Renal pelvis (tissue), 4 donors: ENCODE data around the gene MOV10L1. TPM values are rescaled to one million over a fixed set of nuclear protein-coding genes. Genes with fewer than 3 reads are reported as not detected.
"Not testable (repeated sequence)": the region's sequence is repeated elsewhere in the genome, so short reads cannot be mapped to it uniquely, and the experiment has no call there.

Source experiments
- DNase-seq: peaks from one replicate; pipeline ENCODE4 v3.0.0-alpha.2; 2013
- polyA plus RNA-seq, 3 donors: library from polyadenylated mRNA; unstranded; fragments of 120-200 nt; gene quantifications; one replicate each; pipeline ENCODE4 v1.2.1, GENCODE V29; 2013; ENCODE audit not compliant: insufficient read length in 3 of 3

MOV10L1 gene
- polyA plus RNA-seq, 3 donors = 0.70 to 1.1 (median 0.95) TPM

DNA sequence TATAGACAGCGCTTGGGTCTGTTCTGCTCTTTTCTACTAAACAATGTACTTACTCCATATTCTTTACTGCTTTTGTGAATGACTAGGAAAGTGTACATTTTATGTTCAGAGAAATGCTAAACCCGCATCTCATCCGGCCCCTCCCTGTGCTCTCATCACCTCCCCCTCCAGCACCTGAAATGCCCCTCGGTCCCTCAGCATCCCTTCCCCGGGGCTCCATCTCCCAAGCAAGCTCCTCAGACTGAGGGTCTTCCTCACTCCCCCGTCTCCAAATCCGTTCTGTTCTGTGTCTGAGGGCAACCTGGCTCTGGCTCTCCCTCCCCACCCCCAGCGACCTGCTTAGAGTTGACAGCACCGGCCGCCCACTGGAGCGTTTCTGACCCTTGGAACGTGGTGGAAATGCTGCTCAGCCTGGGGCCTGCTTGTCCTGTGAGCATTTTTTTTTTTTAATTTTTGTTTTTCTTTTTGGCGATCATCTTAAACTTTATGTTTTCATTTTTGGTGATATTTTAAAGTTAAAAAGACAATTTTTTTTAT is 112.4 kb downstream of the MOV10L1 start:
- DNase-seq = no peak

DNA sequence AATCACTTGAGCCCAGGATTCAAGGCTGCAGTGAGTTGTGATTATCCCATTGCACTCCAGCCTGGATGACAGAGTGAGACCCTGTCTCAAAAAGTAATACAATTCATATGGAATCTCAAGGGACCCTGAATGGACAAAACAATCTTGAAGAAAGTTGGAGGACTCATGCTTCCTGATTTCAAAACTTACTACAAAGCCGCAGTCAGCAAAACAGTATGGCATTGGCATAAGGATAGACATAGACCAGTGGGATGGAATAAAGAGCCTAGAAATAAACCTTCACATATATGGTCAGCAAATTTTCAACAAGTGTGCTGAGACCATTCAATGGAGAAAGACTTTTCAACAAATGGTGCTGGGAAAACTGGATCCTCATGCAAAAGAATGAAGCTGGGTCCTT is 113.5 kb downstream of the MOV10L1 start:
- no peak for DNase-seq

DNA sequence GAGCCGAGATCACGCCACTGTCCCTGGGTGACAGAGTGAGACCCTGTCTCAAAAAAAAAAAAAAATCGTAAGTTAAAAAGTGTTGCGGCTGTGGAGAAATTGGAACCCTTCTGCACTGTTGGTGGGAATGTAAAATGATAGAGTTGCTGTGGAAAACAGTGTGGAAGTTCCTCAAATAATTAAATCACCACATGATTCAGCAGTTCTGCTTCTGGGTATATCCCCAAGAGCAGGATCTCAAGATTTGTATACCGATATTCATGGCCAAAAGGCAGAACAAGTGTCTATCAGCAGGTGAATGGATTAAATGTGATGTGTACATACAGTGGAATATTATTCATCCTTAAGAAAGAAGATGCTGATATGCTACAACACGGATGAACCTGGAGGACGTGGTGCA is 114.8 kb downstream of the MOV10L1 start:
- no peak for DNase-seq

DNA sequence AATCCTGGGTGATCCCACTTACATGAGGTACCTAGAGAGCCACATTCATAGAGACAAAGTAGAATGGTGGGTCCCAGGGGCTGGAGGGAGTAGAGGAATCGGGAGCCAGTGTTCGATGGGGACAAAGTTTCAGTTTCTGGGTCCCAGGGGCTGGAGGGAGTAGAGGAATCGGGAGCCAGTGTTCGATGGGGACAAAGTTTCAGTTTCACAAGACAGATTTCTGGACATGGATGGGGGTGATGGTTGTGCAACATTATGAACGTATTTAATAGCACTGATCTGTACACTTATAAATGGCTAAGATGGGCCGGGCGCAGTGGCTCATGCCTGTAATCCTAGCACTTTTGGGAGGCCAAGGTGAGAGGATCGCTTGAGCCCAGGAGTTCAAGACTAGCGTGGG is 115.2 kb downstream of the MOV10L1 start:
- DNase-seq = not testable (repeated sequence)

DNA sequence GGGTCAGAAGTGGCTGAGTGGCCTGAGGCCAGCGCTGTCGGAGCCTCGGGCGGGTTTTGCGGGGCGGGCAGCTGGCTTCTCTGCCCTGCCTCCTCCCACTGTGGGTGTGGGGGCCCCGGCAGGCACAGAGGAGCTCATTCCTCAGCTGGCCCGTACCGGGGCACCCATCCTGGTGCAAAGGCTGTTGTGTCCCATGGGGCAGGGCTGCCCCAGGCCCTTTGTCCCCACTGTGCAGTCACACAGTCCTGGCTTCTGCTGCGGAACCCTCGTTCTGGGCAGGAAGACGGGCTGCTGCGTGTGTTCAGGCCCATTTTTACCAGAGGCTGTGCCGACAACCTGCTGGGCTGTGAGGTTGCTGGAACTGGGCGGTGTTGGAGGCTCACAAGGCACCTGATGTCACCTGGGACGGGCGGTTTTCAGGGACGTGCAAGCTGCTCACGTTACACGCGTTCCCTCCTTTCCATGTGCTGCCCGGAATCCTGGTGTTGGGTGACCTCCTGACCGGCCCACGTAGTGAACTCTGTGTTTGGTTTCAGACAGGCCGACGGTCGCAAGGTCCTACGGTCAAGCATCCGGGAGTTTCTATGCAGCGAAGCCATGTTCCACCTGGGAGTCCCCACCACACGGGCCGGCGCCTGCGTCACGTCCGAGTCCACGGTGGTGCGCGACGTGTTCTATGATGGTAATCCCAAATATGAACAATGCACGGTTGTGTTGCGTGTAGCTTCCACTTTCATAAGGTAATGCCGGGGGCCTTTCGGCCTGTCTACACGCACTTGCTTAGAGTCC is 116.2 kb downstream of the MOV10L1 start:
- DNase-seq = no peak

DNA sequence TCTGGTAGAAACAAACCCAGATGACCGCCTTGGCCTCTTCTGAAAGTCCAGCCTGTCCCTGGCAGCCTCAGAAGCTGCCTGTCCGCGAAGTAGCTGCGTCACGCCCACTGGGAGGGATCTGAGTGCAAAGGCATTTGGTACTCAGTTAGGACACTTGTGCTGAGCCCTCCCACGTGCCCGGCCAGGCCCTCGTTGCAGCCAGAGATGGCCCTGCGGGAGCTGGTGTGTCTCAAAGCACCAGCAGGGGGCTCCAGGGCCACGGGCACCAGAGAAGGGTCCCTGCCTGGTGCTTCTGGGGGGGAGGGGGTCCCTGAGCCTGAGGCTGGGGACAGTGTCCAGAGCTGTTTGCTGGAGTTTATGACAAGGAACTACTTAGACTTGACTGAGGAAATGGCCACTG is 116.8 kb downstream of the MOV10L1 start:
- no peak for DNase-seq

DNA sequence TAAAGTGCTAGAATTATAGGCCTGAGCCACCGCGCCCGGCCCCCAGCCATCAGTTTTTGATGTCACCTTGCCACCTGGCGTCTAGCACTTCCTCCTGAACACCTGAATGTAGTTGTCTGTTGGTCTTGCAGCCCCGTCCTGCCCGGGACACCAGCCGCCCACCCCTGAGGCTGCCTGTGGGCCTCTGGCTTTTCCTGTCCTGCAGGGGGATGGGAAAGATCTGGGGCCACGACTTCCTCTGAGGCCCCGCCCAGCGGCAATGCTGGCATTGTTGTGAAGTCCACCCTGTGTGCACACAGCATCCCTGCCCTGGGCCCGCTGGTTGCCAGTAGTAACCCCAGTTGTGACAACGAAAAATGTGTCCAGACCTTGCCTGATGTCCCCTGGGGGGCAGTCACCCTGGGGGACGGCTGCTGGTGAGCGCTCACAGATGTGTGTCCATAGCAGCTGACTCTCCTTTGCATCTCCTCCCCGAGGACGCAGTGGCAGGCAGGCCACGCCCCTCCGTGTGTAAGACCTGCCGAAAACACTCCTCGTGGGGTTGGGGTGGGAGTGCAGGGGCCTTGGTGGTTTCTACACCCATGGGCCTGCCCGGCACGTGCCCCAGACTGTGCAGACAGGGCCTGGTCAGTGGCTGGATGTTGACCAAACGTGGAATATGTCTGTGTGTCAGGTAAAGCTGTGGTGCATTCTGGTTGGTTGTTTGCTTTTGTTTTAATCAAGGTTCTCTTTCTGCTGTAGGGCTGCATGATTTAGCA is 117.8 kb downstream of the MOV10L1 start:
- DNase-seq = no peak

DNA sequence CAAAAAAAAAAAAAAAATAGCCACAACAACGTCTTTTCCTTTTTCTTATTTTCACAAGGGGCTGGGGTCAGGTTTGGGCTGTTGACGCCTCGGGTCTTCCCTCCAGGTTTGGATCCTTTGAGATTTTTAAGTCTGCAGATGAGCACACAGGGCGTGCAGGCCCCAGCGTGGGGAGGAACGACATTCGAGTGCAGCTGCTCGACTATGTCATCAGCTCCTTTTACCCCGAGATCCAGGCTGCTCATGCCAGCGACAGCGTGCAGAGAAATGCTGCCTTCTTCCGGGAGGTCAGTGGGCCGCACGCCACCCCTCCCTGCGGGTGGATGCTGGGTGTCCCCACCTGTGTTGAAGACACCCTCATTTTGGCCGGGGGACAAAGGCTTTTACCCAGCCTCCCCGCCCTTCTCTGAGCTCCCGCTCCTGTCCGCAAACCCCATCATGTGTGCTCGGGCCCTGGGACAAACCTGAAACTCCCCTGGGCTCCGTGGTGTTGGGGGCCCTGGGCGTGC is 118.7 kb downstream of the MOV10L1 start:
- DNase-seq = no peak

DNA sequence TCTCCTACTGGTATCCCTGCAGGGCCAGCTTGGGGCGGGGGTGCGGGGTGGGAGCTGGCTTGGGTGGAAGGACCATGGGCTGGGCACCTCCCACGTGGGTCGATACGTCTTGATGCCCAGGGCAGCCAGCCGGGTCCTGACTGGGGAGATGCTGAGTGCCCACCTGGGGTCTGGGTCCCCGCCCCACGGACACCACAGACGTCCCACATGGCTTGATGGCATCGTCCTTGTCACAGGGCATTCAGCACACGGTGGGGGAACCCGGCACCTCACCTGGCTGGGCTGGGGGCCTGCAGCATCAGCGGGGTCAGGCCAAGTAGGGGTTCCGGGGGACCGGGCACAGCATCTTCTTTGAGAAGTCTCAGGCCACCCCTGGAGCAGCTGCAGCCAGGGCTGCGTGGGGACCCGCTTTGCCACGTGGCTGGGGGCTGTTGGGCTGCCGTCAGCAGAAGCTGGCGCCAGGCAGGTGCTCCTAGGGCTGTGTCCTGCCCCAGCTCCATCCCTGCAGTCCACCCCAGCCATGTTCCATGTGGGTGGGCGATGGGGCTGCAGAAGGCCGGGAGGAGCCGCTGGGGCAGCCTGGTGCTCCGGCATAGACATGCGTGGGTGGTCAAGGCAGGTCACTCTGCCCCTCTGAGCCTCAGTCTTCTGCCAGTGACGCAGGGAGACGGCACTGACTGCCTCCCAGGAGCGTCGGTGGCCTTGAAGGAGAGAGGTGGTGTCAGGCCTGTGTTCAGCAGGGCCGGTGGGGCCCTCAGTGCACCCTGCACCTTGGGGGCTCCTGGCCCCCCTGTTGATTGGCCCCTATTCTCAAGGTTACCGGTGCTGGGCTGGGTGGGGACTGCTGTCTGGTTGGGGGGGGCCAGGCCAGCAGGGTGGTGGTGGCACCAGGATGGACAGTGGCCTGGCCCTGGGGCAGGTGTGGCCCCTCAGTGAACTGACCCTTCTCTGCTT is 119.4 kb downstream of the MOV10L1 start:
- DNase-seq = no peak

DNA sequence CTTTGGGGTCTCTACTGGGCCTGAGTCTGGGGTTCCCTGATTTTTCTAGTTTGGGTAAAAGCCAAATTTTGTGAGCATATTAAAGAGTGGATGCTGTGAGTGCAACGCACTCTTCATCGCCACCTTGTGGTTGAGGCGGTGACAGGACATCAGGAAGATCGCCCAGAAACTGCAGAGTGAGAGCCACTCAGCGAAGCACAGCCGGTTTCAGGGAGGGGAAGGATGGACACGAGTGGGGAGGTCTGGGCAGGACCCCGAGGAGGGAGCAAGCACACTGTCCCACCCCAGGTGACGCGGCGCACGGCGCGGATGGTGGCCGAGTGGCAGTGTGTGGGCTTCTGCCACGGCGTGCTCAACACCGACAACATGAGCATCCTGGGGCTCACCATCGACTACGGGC is 120.1 kb downstream of the MOV10L1 start:
- no peak for DNase-seq

DNA sequence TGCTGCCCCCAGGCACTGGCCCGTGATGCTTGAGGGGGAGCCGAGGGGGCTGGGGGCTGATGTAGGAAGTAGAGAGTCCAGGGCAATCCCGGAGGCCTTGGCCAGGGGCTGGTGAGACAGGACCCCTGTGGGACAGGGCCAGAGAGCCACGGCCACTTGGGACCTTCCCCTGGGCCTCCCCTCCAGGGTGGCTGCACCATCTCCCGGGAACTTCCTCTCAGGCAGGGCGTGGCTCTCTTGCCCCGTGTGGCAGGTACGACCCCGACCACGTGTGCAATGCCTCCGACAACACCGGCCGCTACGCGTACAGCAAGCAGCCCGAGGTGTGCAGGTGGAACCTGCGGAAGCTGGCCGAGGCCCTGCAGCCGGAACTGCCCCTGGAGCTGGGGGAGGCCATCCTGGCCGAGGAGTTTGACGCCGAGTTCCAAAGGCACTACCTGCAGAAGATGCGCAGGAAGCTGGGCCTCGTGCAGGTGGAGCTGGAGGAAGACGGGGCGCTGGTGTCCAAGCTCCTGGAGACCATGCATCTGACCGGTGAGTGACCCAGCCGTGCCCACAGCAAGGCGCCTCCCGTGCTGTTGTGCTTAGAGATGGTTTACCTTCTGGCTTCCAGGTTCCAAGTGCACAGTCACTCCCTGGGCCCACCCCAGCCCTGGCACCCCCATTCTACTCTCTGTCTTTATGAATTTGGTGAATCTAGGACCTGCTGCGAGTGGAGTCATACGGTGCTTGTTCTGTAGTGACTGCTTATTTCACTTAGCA is 120.8 kb downstream of the MOV10L1 start:
- no peak for DNase-seq

DNA sequence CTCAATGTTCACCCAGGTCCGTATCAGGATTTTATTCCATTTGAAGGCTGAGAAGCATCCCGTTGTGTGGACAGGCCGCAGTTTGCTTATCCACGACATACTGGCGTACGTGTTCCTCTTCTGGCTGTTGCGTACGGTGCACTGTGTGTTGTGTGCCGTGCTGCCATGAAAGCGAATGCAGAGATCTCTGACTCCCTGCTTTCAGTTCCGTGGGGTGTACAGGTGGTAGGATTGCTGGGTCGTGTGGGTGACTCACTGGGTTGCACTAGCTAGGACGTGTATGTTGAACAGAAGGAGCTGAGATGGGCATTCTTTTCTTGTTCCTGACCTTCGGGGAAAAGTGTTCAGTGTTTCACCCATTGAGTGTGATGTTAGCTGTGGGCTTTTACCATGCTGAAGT is 121.3 kb downstream of the MOV10L1 start:
- no peak for DNase-seq

Other genes with a start within 250 kb of the MOV10L1 start
- gene ZBED4, start 236.2 kb upstream of the MOV10L1 start, polyA plus RNA-seq = 10 to 100 TPM; 16.3 to 18.7 (median 17.9) TPM
- gene ALG12, start 171.6 kb upstream of the MOV10L1 start, polyA plus RNA-seq = 10 to 100 TPM; 35.2 to 43.5 (median 40.6) TPM
- 10 to 100 TPM; 28.1 to 33.9 (median 33.2) TPM for gene CRELD2, start 171.4 kb upstream of the MOV10L1 start, polyA plus RNA-seq
- gene PIM3, start 129.2 kb upstream of the MOV10L1 start, polyA plus RNA-seq = 10 to 100 TPM; 17.5 to 25.0 (median 22.2) TPM
- under 1 TPM in 2 of 3 donors, not detected in 1; 0.03 to 0.06 TPM for gene IL17REL, start 77.2 kb upstream of the MOV10L1 start, polyA plus RNA-seq
- gene TTLL8, start 31.7 kb upstream of the MOV10L1 start, polyA plus RNA-seq = not detected
- gene MLC1, start 4.6 kb upstream of the MOV10L1 start, polyA plus RNA-seq = 1 to 10 TPM in 1 of 3 donors, under 1 TPM in 2; 0.67 to 1.1 (median 0.82) TPM
- 1 to 10 TPM; 1.3 to 2.5 (median 2.5) TPM for gene PANX2, start 80.7 kb downstream of the MOV10L1 start, polyA plus RNA-seq
- gene TRABD, start 95.9 kb downstream of the MOV10L1 start, polyA plus RNA-seq = 10 to 100 TPM; 27.2 to 33.9 (median 30.3) TPM
- 10 to 100 TPM; 24.8 to 32.9 (median 28.9) TPM for gene SELENOO, start 111.0 kb downstream of the MOV10L1 start, polyA plus RNA-seq
- 10 to 100 TPM; 37.9 to 49.9 (median 48.1) TPM for gene TUBGCP6, start 155.0 kb downstream of the MOV10L1 start, polyA plus RNA-seq
- 10 to 100 TPM; 25.6 to 29.8 (median 26.7) TPM for gene HDAC10, start 161.3 kb downstream of the MOV10L1 start, polyA plus RNA-seq
- gene MAPK12, start 171.7 kb downstream of the MOV10L1 start, polyA plus RNA-seq = 10 to 100 TPM; 16.7 to 17.7 (median 17.2) TPM
- 10 to 100 TPM in 1 of 3 donors, 1 to 10 TPM in 2; 8.3 to 10.2 (median 9.7) TPM for gene MAPK11, start 180.4 kb downstream of the MOV10L1 start, polyA plus RNA-seq
- gene PLXNB2, start 217.6 kb downstream of the MOV10L1 start, polyA plus RNA-seq = 100 to 1,000 TPM; 249 to 261 (median 258) TPM
- 10 to 100 TPM; 13.9 to 18.7 (median 18.5) TPM for gene DENND6B, start 237.0 kb downstream of the MOV10L1 start, polyA plus RNA-seq